ENCODE results near the gene PTPN14.

PTPN14 gene

GRCh38 chr1:214473862-214474261 lies 77.5 kb downstream of the PTPN14 start:
- no peak for DNase-seq

- no peak for DNase-seq
Measured at GRCh38 chr1:214473387-214473786, 78.0 kb downstream of the PTPN14 start.

DNA sequence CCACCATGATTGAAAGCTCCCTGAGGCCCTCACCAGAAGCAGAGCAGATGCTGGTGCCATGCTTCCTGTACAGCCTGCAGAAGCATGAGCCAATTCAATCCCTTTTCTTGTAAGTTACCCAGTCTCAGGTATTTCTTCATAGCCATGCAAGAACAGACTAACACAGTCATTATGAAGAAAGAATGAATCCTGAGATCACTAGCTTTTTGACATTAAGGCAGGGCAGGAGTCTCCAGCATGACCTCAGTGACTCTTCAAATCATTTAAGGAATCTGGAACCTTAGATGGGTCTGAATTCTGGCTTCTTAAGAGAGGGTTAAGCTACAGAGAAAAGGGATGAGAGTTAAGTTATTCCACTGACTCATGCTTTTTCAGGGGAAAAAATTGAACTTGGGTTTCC lies 79.0 kb downstream of the PTPN14 start:
- no peak for DNase-seq

- DNase-seq = no peak
Measured at GRCh38 chr1:214471458-214471857, 79.9 kb downstream of the PTPN14 start.

- no peak for DNase-seq
Measured at GRCh38 chr1:214470132-214470531, 81.3 kb downstream of the PTPN14 start.

DNA sequence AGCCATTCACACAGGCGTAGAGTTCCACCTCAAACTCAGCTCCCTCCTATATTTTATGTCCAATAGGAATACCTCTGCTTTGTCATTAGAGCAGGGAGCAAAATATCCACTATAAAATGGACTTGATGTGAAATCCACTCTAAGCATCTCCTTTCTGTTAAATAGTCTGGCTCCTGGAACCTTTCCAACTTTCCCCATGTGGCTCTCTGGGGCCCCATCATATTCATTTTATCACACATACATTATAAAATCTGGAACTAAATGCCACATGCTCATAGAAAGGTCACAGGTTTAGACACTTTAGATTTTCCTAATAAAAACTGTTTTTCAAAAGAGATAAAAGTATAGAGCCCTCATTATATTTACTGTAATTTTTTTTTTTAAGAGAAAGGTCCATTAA lies 82.1 kb downstream of the PTPN14 start:
- no peak for DNase-seq

- no peak for DNase-seq
Measured at GRCh38 chr1:214467078-214467585, 84.3 kb downstream of the PTPN14 start.

DNA sequence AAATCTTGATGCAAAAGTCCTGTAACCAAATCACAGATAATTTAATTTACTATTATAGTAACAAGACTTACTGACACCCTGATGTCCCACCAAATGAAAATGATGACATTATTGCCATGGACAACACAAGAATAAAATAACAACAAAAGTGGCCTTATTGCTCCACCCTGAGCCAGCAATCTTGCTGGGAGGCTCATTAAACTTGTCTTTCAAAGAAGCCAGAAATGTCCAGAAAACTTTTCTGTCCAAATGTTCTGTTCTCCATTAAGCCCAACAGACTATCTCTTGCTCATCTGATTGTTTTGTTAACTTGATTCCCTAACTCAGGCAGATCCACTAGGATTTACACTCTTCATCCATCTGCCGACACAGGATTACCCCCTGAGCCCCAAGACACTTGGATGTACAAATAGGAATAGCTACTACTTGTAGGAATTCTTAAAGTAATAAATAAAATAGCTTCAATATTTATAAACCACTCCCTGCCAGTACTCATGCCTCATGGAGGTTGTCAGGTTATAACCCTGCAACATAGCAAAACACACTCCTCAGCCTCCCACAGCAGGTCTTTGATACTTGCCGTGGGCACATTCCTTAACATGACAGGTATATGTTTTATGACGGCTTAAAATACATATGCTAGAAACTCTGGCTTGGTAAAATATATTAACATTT lies 84.9 kb downstream of the PTPN14 start:
- no peak for DNase-seq

DNA sequence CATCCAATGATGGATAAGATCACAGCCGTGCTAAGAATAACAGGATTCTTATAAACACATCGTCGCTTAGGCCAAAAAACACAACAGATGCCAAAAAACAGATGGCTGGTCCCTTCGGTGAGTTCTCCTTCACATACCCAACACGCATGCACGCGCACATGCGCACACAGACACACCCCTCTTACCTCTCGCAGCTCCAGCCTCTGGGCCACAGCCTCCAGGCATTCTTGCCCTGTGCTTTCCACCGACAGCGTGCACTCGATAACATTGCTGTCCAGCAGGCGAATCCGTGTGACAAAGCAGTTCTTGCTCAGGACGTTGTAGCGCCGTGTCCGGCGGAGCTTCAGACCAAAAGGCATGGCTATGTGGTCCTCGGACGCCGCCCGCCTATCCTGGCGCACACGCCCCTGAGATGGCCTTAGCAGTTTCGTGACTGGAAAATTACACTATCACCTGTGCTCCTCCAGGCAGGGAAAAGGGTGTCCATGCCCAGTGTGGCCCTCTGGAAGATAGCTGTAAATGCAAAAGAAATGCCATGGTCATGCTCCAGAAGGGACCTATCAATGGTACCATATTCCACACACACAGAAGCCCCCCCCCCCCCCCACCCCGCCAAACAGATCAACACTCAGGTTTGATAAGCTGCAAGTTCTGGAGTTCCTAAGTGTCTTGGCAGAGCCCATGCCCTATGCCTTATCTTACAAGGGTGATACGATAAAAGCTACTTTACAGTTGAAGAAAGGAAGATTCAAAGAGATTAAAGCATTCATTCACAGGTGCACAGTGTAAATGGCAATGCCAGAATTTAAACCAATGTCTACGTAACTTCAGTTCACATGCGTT lies 86.7 kb downstream of the PTPN14 start:
- DNase-seq = no peak

DNA sequence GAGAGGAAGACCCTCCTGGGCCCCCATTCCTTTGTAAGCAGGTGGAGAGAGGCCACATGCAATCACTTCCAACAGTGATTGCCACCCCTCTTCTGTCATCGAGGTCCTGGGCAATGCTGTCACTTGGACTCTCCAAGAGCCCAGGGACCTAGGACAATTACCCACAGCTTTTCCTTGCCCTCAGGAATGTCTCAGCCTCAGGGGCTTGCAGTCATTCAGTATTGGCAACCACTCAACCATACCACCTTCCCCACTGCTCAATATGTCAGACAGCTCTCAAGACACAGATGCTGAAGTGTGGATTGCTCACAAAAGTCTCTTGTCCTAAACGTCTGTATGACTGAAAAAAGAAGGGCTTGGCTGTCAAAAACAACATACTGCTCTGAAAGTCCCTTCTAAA lies 87.8 kb downstream of the PTPN14 start:
- no peak for DNase-seq

DNA sequence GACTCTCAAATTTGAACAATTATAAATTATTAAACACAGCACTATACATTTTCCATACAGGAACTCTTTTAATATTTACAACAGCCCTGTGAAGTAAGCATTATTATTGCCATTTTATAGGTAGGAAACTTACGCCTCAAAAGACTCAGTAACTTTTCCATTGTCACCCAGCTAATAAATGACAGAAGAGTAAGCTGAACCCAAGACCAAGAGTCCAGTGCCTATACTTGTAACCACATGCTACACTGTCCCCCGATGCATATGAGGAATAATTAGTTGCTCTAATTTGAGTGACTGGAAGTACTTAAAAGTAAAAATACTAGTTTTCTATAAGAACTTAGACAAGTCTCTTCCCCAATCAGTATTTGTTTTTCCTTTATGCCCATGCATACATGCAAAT lies 88.5 kb downstream of the PTPN14 start:
- no peak for DNase-seq

DNA sequence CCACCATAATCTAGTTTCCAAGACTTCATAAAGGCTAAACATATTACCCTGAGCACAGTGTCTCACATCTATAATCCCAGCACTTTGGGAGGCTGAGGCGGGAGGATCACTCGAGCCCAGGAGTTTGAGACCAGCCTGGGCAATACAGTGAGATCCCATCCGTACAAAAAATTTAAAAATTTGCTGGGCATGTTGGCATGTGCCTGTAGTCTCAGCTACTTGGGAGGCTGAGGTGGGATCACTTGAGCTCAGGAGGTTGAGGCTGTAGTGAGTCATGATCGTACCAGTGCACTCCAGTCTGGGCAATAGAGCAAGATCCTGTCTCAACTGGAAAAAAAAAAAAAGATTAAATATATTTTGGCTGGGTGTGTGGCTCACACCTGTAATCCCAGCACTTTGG lies 90.1 kb downstream of the PTPN14 start:
- DNase-seq = no peak

DNA sequence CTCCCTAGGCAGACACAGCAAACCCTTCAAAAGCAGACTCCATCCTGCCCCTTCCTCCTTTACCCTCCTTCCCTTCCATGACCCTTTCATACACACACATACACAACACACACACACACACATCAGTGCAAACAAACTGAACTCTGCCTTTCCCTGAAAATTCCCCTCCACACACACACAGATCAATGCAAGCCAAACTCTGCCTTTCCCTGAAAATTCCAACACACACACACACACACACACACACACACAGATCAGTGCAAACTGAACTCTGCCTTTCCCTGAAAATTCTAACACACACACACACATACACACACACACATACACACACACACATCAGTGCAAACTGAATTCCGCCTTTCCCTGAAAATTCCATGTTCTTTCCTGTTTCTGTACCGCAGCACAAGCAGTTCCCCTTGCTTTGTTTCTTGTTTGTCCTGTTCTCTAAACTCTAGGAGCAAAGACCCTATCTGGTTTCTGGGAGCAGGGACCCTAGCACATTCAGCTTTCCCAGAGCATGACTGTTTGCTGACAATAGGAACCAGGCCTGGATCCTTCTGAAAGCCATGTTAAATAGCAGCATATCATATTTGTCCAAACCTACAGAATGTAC lies 91.0 kb downstream of the PTPN14 start:
- no peak for DNase-seq

DNA sequence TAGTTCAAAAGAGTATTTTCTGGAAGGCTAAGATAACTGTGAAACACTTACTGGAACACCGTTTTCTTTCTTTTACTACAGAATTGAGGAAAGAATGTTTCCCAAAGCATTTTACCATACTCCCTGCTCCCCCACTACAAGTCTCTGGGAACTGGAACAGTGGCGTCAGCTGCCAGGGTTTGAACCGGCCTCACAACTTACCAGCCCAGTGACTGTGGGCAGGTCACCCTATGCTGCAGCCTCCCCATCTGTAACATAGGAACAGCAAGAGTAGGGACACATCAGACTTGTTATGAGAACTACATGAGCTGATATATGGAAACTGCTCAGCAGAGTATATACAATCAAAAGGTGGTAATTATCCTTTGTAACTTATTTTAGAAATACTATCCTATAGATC lies 91.5 kb downstream of the PTPN14 start:
- DNase-seq = no peak

GRCh38 chr1:214458541-214458940 lies 92.9 kb downstream of the PTPN14 start:
- no peak for DNase-seq

DNA sequence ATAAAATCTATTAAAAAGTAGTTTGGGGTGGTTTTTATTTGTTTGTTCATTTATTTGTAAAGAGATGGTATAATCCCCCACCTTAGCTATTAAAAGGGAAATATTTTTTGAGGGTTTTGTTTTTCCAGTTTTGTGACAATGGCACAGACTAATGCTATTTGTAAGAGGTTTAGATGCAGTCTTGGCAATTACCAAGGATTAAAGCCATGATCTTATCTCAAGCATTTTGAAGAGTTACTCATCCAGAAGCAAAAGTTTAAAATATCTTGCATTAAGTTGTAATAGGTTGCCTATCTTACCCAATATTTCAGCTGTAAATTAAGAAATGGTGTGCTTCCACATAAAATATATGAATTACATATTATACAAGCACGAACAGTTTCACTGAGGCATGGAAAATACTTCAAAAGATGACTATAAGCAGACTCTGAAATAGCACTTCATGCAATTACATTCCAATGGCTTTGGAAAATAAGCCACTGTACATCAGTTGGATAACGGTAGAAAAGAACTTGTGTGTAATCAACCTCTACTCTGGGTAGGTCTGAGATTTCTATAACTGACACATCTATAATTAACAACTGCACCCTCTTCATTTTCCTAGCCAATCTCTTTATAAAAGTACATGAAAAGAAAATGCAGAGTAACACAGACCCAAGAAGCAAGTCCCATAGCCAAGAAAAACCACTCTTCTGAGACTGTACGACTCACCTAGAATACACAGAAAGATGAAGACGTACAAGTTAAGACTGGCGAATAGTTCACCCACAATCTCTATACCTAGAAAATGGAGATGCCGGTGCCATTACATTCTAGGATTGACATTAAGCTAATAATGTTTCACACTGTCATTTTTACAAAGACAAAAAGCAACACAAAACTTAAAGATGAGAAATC lies 95.2 kb downstream of the PTPN14 start:
- no peak for DNase-seq

DNA sequence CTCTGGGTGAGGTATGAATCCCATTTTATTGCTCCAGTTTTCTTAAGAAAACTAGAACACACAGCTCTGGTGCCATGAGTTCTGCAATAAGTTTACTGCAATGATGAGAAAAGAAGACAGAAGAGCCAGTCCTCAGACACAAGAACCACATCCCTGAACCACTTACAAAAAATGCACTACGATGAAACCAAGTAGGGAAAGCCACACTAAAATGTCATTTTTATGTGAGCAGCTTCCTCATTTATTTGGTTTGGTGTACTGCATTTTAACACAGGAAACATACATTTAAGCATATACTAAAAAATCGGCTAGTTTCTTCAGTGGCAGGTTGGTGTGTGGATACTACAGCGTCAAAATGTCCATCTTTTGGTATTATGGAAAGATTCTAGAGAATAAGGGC lies 95.9 kb downstream of the PTPN14 start:
- no peak for DNase-seq

- DNase-seq = no peak
Measured at GRCh38 chr1:214454569-214455396, 96.6 kb downstream of the PTPN14 start.

- no peak for DNase-seq
Measured at GRCh38 chr1:214453109-214453722, 98.2 kb downstream of the PTPN14 start.

GRCh38 chr1:214452152-214452784 lies 99.1 kb downstream of the PTPN14 start:
- no peak for DNase-seq

DNA sequence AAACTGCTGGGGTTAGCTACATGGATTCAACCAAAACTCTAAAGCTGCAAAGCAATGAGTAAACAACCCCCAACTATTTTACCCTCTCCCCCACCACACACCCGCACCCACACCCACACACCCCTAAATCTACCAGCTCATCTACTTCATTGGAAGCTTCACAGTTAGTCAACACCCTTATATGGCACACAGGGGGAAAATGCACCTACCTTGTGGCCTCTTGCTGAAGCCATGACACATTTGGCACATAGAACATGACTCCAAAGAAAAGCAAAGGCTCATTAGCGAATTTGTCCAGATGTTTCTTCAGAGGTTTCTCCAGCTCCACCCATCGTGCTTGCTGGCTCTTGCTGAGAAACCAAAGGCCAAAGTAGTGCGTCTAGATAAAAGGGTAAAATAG lies 99.8 kb downstream of the PTPN14 start:
- no peak for DNase-seq
